H1 (cell line): Measurements from ENCODE around the gene TUBD1. TPM values are rescaled to one million over a fixed set of nuclear protein-coding genes. Genes with fewer than 3 reads are reported as not detected.

Experiments used
- RBBP5 ChIP-seq: IDR thresholded peaks from 2 replicates; pipeline ENCODE4 v1.7.1; 2012; ENCODE audit warnings: low read depth, mild to moderate bottlenecking, inconsistent platforms, low read length, moderate library complexity, borderline replicate concordance
- RXRA ChIP-seq: IDR thresholded peaks from 2 replicates; pipeline ENCODE4 v1.6.1; 2011; ENCODE audit warnings: low read depth, mild to moderate bottlenecking, low read length, moderate library complexity; ENCODE audit not compliant: insufficient read depth
- SUZ12 ChIP-seq: fragments of 200-600 bp; sonication (generic); IDR thresholded peaks from 2 replicates; pipeline ENCODE4 v1.6.1; 2012; ENCODE audit warnings: mild to moderate bottlenecking, inconsistent platforms, low read length, moderate library complexity, mixed read lengths
- polyA plus RNA-seq, 7 experiments: library from polyadenylated mRNA; depleted of rRNA in 3 of 7; stranded (reverse) in 5 of 7; unstranded in 2 of 7; fragments of >200 nt in 5 of 7; fragments of 200-250 nt in 2 of 7; gene quantifications; 1 replicate in 5 of 7; 2 replicates in 1 of 7; 4 replicates in 1 of 7; pipeline versions ENCODE4 v1.2.1 to v1.2.3, GENCODE V29; 2011 to 2013; ENCODE audit warnings: missing spikeins in 2 of 7, mixed read lengths in 2 of 7
- total RNA-seq: library from RNA; stranded (reverse); fragmentation: NEBNext Ultra II Directional; extraction: Animal tissue kit (Norgen Biotek cat#: 25700); gene quantifications from 2 replicates; pipeline ENCODE4 v1.2.1, GENCODE V29; 2021

Gene TUBD1
- total and polyA plus RNA-seq, 2 of the 8 experiments (the other 6 are each of a cell fraction or from before 2014, with no cell fraction given): 9.1 to 17.5 TPM

GRCh38 chr17:59840329-59841090, 52.2 kb downstream of the TUBD1 start (continued):
- TF ChIP-seq SUZ12 (no peak), RXRA (no peak), RBBP5 (no peak)
